OCI-LY1 (cell line): ENCODE data around the gene CCBE1.

ENCODE experiments used
- H2AFZ ChIP-seq: fragments of 200-600 bp; sonication (generic), shearing (Covaris generic); 2 replicates; pipeline ENCODE4 v1.6.0; 2014; ENCODE audit warnings: antibody characterized with exemption, mild to moderate bottlenecking, low read length
- H3F3A ChIP-seq: fragments of 200-600 bp; sonication (generic), shearing (Covaris generic); 2 replicates; pipeline ENCODE4 v1.6.0; 2014; ENCODE audit warnings: mild to moderate bottlenecking, antibody characterized with exemption, low read length, moderate library complexity; ENCODE audit not compliant: insufficient read depth
- H3K27ac ChIP-seq: fragments of 200-600 bp; sonication (generic); 2 replicates; pipeline ENCODE4 v1.5.1; 2014; ENCODE audit warnings: low read length, mixed run types, mild to moderate bottlenecking, low read depth; ENCODE audit not compliant: poor library complexity, severe bottlenecking
- H3K27me3 ChIP-seq: fragments of 200-600 bp; sonication (generic); 2 replicates; pipeline ENCODE4 v1.6.0; 2014; ENCODE audit warnings: antibody characterized with exemption, mild to moderate bottlenecking, low read length, moderate library complexity; ENCODE audit not compliant: insufficient read depth
- H3K36me3 ChIP-seq: fragments of 200-600 bp; sonication (generic); 2 replicates; pipeline ENCODE4 v1.6.1; 2014; ENCODE audit warnings: mild to moderate bottlenecking, antibody characterized with exemption, low read length, moderate library complexity, mixed read lengths; ENCODE audit not compliant: insufficient read depth
- H3K4me1 ChIP-seq: fragments of 200-600 bp; sonication (generic); 2 replicates; pipeline ENCODE4 v1.5.1; 2014; ENCODE audit warnings: mild to moderate bottlenecking, low read length, moderate library complexity; ENCODE audit not compliant: insufficient read depth, severe bottlenecking
- H3K4me2 ChIP-seq: fragments of 200-600 bp; sonication (generic), shearing (Covaris generic); 2 replicates; pipeline ENCODE4 v1.6.1; 2014; ENCODE audit warnings: low read length
- H3K4me3 ChIP-seq: fragments of 200-600 bp; sonication (generic); 2 replicates; pipeline ENCODE4 v1.5.1; 2014; ENCODE audit warnings: low read length, low read depth, mild to moderate bottlenecking, mixed read lengths; ENCODE audit not compliant: poor library complexity, severe bottlenecking
- H3K79me2 ChIP-seq: fragments of 200-600 bp; shearing (Covaris generic); 2 replicates; pipeline ENCODE4 v1.6.1; 2016; ENCODE audit warnings: mixed run types, low read length, mixed read lengths; ENCODE audit not compliant: insufficient read depth
- H3K9ac ChIP-seq: fragments of 200-600 bp; sonication (generic), shearing (Covaris generic); 2 replicates; pipeline ENCODE4 v1.6.1; 2014; ENCODE audit warnings: mild to moderate bottlenecking, low read length, mixed read lengths
- H3K9me2 ChIP-seq: fragments of 200-600 bp; sonication (generic), shearing (Covaris generic); 2 replicates; pipeline ENCODE4 v1.6.1; 2014; ENCODE audit warnings: low read depth, mild to moderate bottlenecking, low read length, mixed read lengths
- H3K9me3 ChIP-seq: fragments of 200-600 bp; shearing (Covaris generic); 2 replicates; pipeline ENCODE4 v1.6.1; 2014; ENCODE audit warnings: low read length, mixed read lengths
- H4K20me1 ChIP-seq: fragments of 200-600 bp; sonication (generic), shearing (Covaris generic); 2 replicates; pipeline ENCODE4 v1.6.0; 2016; ENCODE audit warnings: mild to moderate bottlenecking, low read length; ENCODE audit not compliant: insufficient read depth
- EZH2 ChIP-seq: fragments of 200-600 bp; sonication (generic), shearing (Covaris generic); IDR thresholded peaks from 2 replicates; pipeline ENCODE4 v1.8.0; 2017; ENCODE audit warnings: borderline replicate concordance, mixed run types, mild to moderate bottlenecking, antibody characterized with exemption, low read length, moderate library complexity, mixed read lengths
- TF ChIP-seq, protein P1 (sequence below): fragments of 200-600 bp; sonication (generic), shearing (Covaris generic); IDR thresholded peaks from 2 replicates; pipeline ENCODE4 v1.5.1; 2017; ENCODE audit warnings: mild to moderate bottlenecking, antibody characterized with exemption, low read length, moderate library complexity, mixed read lengths

The CCBE1 gene

DNA sequence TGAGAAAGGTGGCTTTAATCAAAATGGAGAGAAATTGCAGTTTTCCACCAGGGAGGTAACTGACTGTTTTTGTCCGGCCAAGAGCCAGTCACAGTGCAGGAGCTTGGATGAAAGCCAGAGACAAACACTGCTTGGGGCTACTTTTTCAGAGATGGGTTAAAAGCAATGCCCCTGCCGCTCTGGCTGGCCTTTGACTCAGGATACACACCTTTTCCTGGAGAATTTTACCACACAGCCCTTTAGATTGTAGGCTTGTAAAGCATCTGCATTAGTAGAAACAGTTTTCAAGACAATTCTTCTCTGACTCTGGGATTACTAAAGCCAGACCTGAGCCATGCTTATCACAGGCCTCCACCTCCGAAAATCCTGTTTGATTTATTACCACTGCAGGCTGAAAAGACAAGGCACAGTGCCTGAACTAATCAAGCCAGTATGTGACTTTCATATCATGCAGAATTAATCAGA lies 79.7 kb downstream of the CCBE1 start:
- TF ChIP-seq, protein P1, sequence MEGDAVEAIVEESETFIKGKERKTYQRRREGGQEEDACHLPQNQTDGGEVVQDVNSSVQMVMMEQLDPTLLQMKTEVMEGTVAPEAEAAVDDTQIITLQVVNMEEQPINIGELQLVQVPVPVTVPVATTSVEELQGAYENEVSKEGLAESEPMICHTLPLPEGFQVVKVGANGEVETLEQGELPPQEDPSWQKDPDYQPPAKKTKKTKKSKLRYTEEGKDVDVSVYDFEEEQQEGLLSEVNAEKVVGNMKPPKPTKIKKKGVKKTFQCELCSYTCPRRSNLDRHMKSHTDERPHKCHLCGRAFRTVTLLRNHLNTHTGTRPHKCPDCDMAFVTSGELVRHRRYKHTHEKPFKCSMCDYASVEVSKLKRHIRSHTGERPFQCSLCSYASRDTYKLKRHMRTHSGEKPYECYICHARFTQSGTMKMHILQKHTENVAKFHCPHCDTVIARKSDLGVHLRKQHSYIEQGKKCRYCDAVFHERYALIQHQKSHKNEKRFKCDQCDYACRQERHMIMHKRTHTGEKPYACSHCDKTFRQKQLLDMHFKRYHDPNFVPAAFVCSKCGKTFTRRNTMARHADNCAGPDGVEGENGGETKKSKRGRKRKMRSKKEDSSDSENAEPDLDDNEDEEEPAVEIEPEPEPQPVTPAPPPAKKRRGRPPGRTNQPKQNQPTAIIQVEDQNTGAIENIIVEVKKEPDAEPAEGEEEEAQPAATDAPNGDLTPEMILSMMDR = no peak
- TF ChIP-seq EZH2 = no peak
- Histone ChIP-seq H3K27ac (no peak overlapping the region), H2AFZ (no peak overlapping the region), H3K9me2 (no peaks in the 10 kb centered on the region), H4K20me1 (no peaks in the 10 kb centered on the region), H3K9me3 (no peaks in the 10 kb centered on the region), H3K27me3 (no peaks in the 10 kb centered on the region), H3F3A (no peaks in the 10 kb centered on the region), H3K4me2 (no peak overlapping the region), H3K9ac (no peak overlapping the region), H3K4me3 (no peak overlapping the region), H3K79me2 (no peaks in the 10 kb centered on the region), H3K36me3 (no peaks in the 10 kb centered on the region), H3K4me1 (no peaks in the 10 kb centered on the region)

DNA sequence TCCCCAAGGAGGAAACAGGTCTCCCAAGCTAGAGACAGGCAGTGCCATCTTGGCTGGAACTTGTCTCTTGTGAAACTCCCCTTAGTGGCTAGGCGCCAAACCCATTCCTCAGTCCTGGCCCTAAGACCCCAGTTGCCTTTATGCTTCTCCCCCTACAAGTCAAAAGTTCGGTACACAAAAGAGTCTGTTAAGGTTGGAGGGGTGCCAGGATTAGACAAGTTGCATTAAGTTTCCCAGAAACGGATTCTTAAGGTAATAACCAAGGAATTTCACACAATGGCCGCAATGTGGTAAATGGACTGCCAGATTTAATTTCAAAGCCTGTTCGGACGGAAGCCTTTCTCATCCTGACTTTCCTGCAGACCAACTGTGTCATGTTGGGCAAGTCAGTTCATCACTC lies 80.7 kb downstream of the CCBE1 start:
- no peak overlapping the region for H3K4me2 ChIP-seq
- H3K27me3 ChIP-seq = no peaks in the 10 kb centered on the region
- H4K20me1 ChIP-seq = no peaks in the 10 kb centered on the region
- H3K79me2 ChIP-seq = no peaks in the 10 kb centered on the region
- no peak for TF ChIP-seq EZH2
- TF ChIP-seq, protein P1 = no peak
- H3K9me2 ChIP-seq = no peaks in the 10 kb centered on the region
- no peak overlapping the region for H3K9ac ChIP-seq
- no peaks in the 10 kb centered on the region for H3F3A ChIP-seq
- no peak overlapping the region for H3K27ac ChIP-seq
- H3K9me3 ChIP-seq = no peaks in the 10 kb centered on the region
- H2AFZ ChIP-seq = no peak overlapping the region
- H3K36me3 ChIP-seq = no peaks in the 10 kb centered on the region
- no peaks in the 10 kb centered on the region for H3K4me1 ChIP-seq
- H3K4me3 ChIP-seq = no peak overlapping the region

DNA sequence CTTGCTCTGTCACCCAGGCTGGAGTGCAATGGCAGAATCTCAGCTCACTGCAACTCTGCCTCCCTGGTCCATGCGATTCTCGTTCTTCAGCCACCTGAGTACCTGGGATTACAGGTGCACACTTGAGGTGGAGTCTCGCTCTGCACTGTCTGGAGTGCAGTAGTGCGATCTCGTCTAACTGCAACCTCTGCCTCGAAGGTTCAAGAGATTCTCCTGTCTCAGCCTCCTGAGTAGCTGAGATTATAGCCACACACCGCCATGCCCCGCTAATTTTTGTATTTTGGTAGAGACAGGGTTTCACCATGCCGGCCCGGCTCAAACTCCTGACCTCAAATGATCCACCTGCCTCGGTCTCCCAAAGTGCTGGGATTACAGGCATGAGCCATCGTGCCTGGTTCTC lies 83.3 kb downstream of the CCBE1 start:
- H3K4me3 ChIP-seq = no peak overlapping the region
- no peaks in the 10 kb centered on the region for H3K9me3 ChIP-seq
- no peaks in the 10 kb centered on the region for H3K9me2 ChIP-seq
- no peak overlapping the region for H3K4me2 ChIP-seq
- H3K79me2 ChIP-seq = no peaks in the 10 kb centered on the region
- no peak overlapping the region for H2AFZ ChIP-seq
- H3K27me3 ChIP-seq = no peaks in the 10 kb centered on the region
- no peaks in the 10 kb centered on the region for H3K4me1 ChIP-seq
- H4K20me1 ChIP-seq = no peaks in the 10 kb centered on the region
- no peak for TF ChIP-seq EZH2
- TF ChIP-seq, protein P1 = no peak
- H3K36me3 ChIP-seq = no peaks in the 10 kb centered on the region
- no peak overlapping the region for H3K27ac ChIP-seq
- H3F3A ChIP-seq = no peaks in the 10 kb centered on the region
- H3K9ac ChIP-seq = no peak overlapping the region
